GM21423 (cell line): ENCODE measurements around the gene ZFAND3.
"Not testable (repeated sequence)": the region's sequence is repeated elsewhere in the genome, so short reads cannot be mapped to it uniquely, and the experiment has no call there.

ENCODE experiments used
- ATAC-seq: cut with Tn5 transposase; IDR thresholded peaks from one replicate; pipeline ENCODE4 v1.9.1; 2021; ENCODE audit warnings: mild to moderate bottlenecking, moderate library complexity; ENCODE audit not compliant: unreplicated experiment

The ZFAND3 gene

GRCh38 chr6:37862992-37863391 is 43.5 kb downstream of the ZFAND3 start:
- ATAC-seq = no peak

GRCh38 chr6:37864250-37864649 is 44.7 kb downstream of the ZFAND3 start:
- ATAC-seq = no peak

- no peak for ATAC-seq
These were observed 46.0 kb downstream of the ZFAND3 start for GRCh38 chr6:37865504-37865903.

- no peak for ATAC-seq
These were observed 47.3 kb downstream of the ZFAND3 start for GRCh38 chr6:37866590-37867507.

GRCh38 chr6:37867756-37868446 is 48.4 kb downstream of the ZFAND3 start:
- ATAC-seq = peak; percentile 60

GRCh38 chr6:37868447-37868825 is 48.9 kb downstream of the ZFAND3 start:
- no peak for ATAC-seq

- ATAC-seq = no peak
These were observed 52.3 kb downstream of the ZFAND3 start for GRCh38 chr6:37871616-37872372.

- ATAC-seq = no peak
These were observed 52.8 kb downstream of the ZFAND3 start for GRCh38 chr6:37872373-37872745.

- no peak for ATAC-seq
These were observed 55.2 kb downstream of the ZFAND3 start for GRCh38 chr6:37874726-37875125.

- ATAC-seq = no peak
These were observed 56.2 kb downstream of the ZFAND3 start for GRCh38 chr6:37875561-37876309.

- ATAC-seq = no peak
These were observed 57.3 kb downstream of the ZFAND3 start for GRCh38 chr6:37876843-37877242.

GRCh38 chr6:37877373-37878149 is 58.0 kb downstream of the ZFAND3 start:
- ATAC-seq = no peak

- no peak for ATAC-seq
These were observed 58.7 kb downstream of the ZFAND3 start for GRCh38 chr6:37878150-37878710.

- ATAC-seq = not testable (repeated sequence)
These were observed 61.1 kb downstream of the ZFAND3 start for GRCh38 chr6:37880602-37881001.

GRCh38 chr6:37882292-37882691 is 62.8 kb downstream of the ZFAND3 start:
- no peak for ATAC-seq

GRCh38 chr6:37882724-37883413 is 63.3 kb downstream of the ZFAND3 start:
- no peak for ATAC-seq

- ATAC-seq = no peak
These were observed 65.0 kb downstream of the ZFAND3 start for GRCh38 chr6:37884548-37884947.

- ATAC-seq = no peak
These were observed 69.5 kb downstream of the ZFAND3 start for GRCh38 chr6:37889051-37889450.

- no peak for ATAC-seq
These were observed 70.0 kb downstream of the ZFAND3 start for GRCh38 chr6:37889486-37889885.
